GM21529 (cell line): Measurements from ENCODE around the gene DNMT1.

ENCODE experiments used
- ATAC-seq: cut with Tn5 transposase; IDR thresholded peaks from one replicate; pipeline ENCODE4 v1.9.1; 2021; ENCODE audit not compliant: unreplicated experiment

Gene DNMT1

GRCh38 chr19:10142701-10143375, 51.9 kb downstream of the DNMT1 start:
- ATAC-seq: no peak

GRCh38 chr19:10141973-10142372, 52.8 kb downstream of the DNMT1 start:
- no peak for ATAC-seq

GRCh38 chr19:10141479-10141878, 53.3 kb downstream of the DNMT1 start:
- ATAC-seq: no peak

GRCh38 chr19:10139952-10140351, 54.8 kb downstream of the DNMT1 start:
- no peak for ATAC-seq

GRCh38 chr19:10138879-10139795, 55.6 kb downstream of the DNMT1 start:
- no peak for ATAC-seq

GRCh38 chr19:10137751-10138682, 56.7 kb downstream of the DNMT1 start:
- no peak for ATAC-seq

GRCh38 chr19:10136936-10137335, 57.8 kb downstream of the DNMT1 start:
- ATAC-seq: no peak

- ATAC-seq: no peak
Observed at GRCh38 chr19:10135551-10136334, 59.0 kb downstream of the DNMT1 start.

GRCh38 chr19:10134040-10134439, 60.7 kb downstream of the DNMT1 start:
- ATAC-seq: no peak

- no peak for ATAC-seq
Observed at GRCh38 chr19:10133596-10133995, 61.2 kb downstream of the DNMT1 start.

- no peak for ATAC-seq
Observed at GRCh38 chr19:10132905-10133304, 61.8 kb downstream of the DNMT1 start.

GRCh38 chr19:10126213-10126639, 68.5 kb downstream of the DNMT1 start:
- no peak for ATAC-seq

- ATAC-seq: no peak
Observed at GRCh38 chr19:10124429-10124828, 70.3 kb downstream of the DNMT1 start.

- no peak for ATAC-seq
Observed at GRCh38 chr19:10122045-10122444, 72.7 kb downstream of the DNMT1 start.

- no peak for ATAC-seq
Observed at GRCh38 chr19:10120538-10121189, 74.1 kb downstream of the DNMT1 start.

- no peak for ATAC-seq
Observed at GRCh38 chr19:10118960-10119359, 75.8 kb downstream of the DNMT1 start.

GRCh38 chr19:10116866-10117616, 77.7 kb downstream of the DNMT1 start:
- ATAC-seq: no peak

- ATAC-seq: no peak
Observed at GRCh38 chr19:10116085-10116865, 78.5 kb downstream of the DNMT1 start.
